Mesendoderm (in vitro differentiated cells): ENCODE measurements around the gene FGF23.
"Not testable (repeated sequence)": the region's sequence is repeated elsewhere in the genome, so short reads cannot be mapped to it uniquely, and the experiment has no call there.

Experiments
- DNase-seq: peaks from one replicate; pipeline ENCODE4 v3.0.0; 2013
- H2AK5ac ChIP-seq: 2 replicates; pipeline ENCODE4 v1.6.1; 2013; ENCODE audit warnings: low read length, inconsistent platforms
- H2BK120ac ChIP-seq: 2 replicates; pipeline ENCODE4 v1.6.1; 2013; ENCODE audit warnings: low read depth, mild to moderate bottlenecking, low read length, moderate library complexity, mixed read lengths
- H2BK15ac ChIP-seq: replicated peaks from 2 replicates; pipeline ENCODE4 v1.6.1; 2013; ENCODE audit warnings: low read depth, mild to moderate bottlenecking, moderate library complexity
- H2BK5ac ChIP-seq: 2 replicates; pipeline ENCODE4 v1.6.1; 2013; ENCODE audit warnings: low read length, inconsistent platforms
- H3K18ac ChIP-seq: 2 replicates; pipeline ENCODE4 v1.6.1; 2013; ENCODE audit warnings: mild to moderate bottlenecking, low read length, mixed read lengths
- H3K23ac ChIP-seq: one replicate; pipeline ENCODE4 v1.6.1; 2013; ENCODE audit warnings: low read length
- H3K27ac ChIP-seq: 2 replicates; pipeline ENCODE4 v1.5.1; 2013; ENCODE audit warnings: low read depth, mild to moderate bottlenecking, inconsistent platforms, low read length, moderate library complexity
- H3K27me3 ChIP-seq: 2 replicates; pipeline ENCODE4 v1.6.1; 2013; ENCODE audit warnings: low read length, control low read depth, mild to moderate bottlenecking, inconsistent platforms; ENCODE audit not compliant: insufficient read depth, poor library complexity
- H3K36me3 ChIP-seq: 2 replicates; pipeline ENCODE4 v1.6.1; 2013; ENCODE audit warnings: low read length, inconsistent platforms; ENCODE audit not compliant: control insufficient read depth, insufficient read depth
- H3K4ac ChIP-seq: one replicate; pipeline ENCODE4 v1.6.1; 2013; ENCODE audit warnings: low read depth, mild to moderate bottlenecking, low read length, moderate library complexity
- H3K4me1 ChIP-seq: 2 replicates; pipeline ENCODE4 v1.6.1; 2013; ENCODE audit warnings: low read depth, low read length, inconsistent platforms; ENCODE audit not compliant: control insufficient read depth
- H3K4me2 ChIP-seq: 2 replicates; pipeline ENCODE4 v1.6.1; 2013; ENCODE audit warnings: low read length
- H3K4me3 ChIP-seq: 2 replicates; pipeline ENCODE4 v1.5.1; 2013; ENCODE audit warnings: mild to moderate bottlenecking, low read length
- H3K56ac ChIP-seq: one replicate; pipeline ENCODE4 v1.6.1; 2013; ENCODE audit warnings: low read length
- H3K79me1 ChIP-seq: 2 replicates; pipeline ENCODE4 v1.6.1; 2013; ENCODE audit warnings: low read length, inconsistent platforms
- H3K79me2 ChIP-seq: 2 replicates; pipeline ENCODE4 v1.6.1; 2013; ENCODE audit warnings: mild to moderate bottlenecking, low read length; ENCODE audit not compliant: control insufficient read depth, insufficient read depth
- H3K9ac ChIP-seq: 2 replicates; pipeline ENCODE4 v1.6.1; 2013; ENCODE audit warnings: low read length, inconsistent platforms
- H4K5ac ChIP-seq: one replicate; pipeline ENCODE4 v1.6.1; 2013; ENCODE audit warnings: low read length
- H4K8ac ChIP-seq: one replicate; pipeline ENCODE4 v1.6.1; 2013; ENCODE audit warnings: low read depth, mild to moderate bottlenecking, control low read depth, low read length, moderate library complexity
- WGBS: extraction: QIAGEN DNeasy Blood & Tissue Kit; methylation state at CpG from one replicate; pipeline ENCODE4 v1.1.7; 2013; ENCODE audit warnings: low lambda C conversion rate, missing lambda C conversion rate; ENCODE audit not compliant: insufficient coverage; ENCODE audit errors: extremely low coverage; 5-methylcytosine and 5-hydroxymethylcytosine counted together

Gene FGF23

DNA sequence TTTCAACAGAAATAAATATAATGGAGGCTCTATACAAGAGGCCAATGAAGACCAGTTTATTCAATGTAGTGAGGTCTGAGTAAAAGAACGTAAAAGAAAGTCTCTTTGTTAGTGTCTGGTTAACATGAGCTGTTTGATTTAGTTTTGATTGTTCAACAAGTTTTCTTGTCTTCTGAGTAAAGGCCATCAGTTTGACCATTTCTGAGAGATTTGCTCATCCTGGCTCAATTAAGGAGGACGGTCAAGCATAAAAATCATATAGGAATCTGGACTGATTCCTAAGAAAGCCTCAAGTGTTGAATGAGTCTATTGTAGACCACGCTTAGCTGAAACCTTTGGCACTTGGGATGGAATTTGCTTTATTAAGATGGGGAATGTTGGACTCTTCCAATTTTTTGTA is 32.5 kb upstream of the FGF23 start:
- Histone ChIP-seq H3K56ac (no peak overlapping the region), H3K18ac (no peak overlapping the region), H3K4me3 (no peak overlapping the region), H3K4me1 (no peaks in the 10 kb centered on the region), H3K4ac (no peak overlapping the region), H3K27me3 (no peaks in the 10 kb centered on the region), H3K4me2 (no peak overlapping the region), H2BK120ac (no peak overlapping the region), H3K79me1 (no peaks in the 10 kb centered on the region), H2BK15ac (no peak overlapping the region), H4K8ac (no peak overlapping the region), H3K79me2 (no peaks in the 10 kb centered on the region), H2BK5ac (no peak overlapping the region), H4K5ac (no peak overlapping the region), H3K23ac (no peak overlapping the region), H3K9ac (no peak overlapping the region), H3K36me3 (no peaks in the 10 kb centered on the region), H2AK5ac (no peak overlapping the region), H3K27ac (no peak overlapping the region)
- WGBS, result no CpG with 5 or more reads among the region's 3 CpGs
- DNase-seq, result no peak

- H3K9ac ChIP-seq, result no peak overlapping the region
- no peaks in the 10 kb centered on the region for H3K79me1 ChIP-seq
- no peak overlapping the region for H3K4ac ChIP-seq
- H2BK120ac ChIP-seq, result no peak overlapping the region
- no peak overlapping the region for H3K18ac ChIP-seq
- H2BK5ac ChIP-seq, result no peak overlapping the region
- no peaks in the 10 kb centered on the region for H3K4me1 ChIP-seq
- H2AK5ac ChIP-seq, result no peak overlapping the region
- H3K27ac ChIP-seq, result no peak overlapping the region
- no peak overlapping the region for H3K4me2 ChIP-seq
- H3K27me3 ChIP-seq, result no peaks in the 10 kb centered on the region
- no peak overlapping the region for H3K4me3 ChIP-seq
- no peak overlapping the region for H4K5ac ChIP-seq
- H3K36me3 ChIP-seq, result no peaks in the 10 kb centered on the region
- no peak overlapping the region for H3K56ac ChIP-seq
- DNase-seq, result no peak
- WGBS, result no CpG with 5 or more reads among the region's 3 CpGs
- H2BK15ac ChIP-seq, result no peak overlapping the region
- no peak overlapping the region for H4K8ac ChIP-seq
- no peak overlapping the region for H3K23ac ChIP-seq
- no peaks in the 10 kb centered on the region for H3K79me2 ChIP-seq
Measured at GRCh38 chr12:4407136-4407535, 27.6 kb upstream of the FGF23 start.

DNA sequence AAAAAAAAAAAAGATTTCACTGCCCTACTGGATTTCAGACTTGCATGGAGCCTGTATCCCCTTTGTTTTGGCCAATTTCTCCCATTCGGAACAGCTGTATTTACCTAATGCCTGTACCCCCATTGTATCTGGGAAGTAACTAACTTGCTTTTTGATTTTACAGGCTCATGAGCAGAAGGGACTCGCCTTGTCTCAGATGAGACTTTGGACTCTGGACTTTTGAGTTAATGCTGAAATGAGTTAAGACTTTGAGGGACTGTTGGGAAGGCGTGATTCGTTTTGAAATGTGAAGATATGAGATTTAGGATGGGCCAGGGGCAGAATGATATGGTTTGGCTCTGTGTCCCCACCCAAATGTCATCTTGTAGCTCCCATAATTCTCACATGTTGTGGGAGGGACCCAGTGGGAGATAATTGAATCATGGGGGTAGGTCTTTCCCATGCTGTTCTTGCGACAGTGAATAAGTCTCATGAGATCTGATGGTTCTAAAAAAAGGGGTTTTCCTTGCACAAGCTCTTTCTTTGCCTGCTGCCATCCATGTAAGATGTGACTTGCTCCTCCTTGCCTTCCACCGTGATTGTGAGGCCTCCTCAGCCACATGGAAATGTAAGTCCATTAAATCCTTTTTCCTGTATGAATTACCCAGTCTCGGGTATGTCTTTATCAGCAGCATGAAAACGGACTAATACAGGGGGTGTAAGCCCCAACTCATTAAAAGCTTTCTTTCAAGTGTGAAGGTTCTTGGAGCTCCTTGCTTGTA is 25.5 kb upstream of the FGF23 start:
- not testable (repeated sequence) for H2BK15ac ChIP-seq, H3K27ac ChIP-seq, H3K23ac ChIP-seq, DNase-seq, H3K9ac ChIP-seq, H3K79me2 ChIP-seq, H3K4ac ChIP-seq, H2BK5ac ChIP-seq, H3K36me3 ChIP-seq, H3K18ac ChIP-seq, H3K4me2 ChIP-seq, H4K8ac ChIP-seq, H3K79me1 ChIP-seq, H3K4me1 ChIP-seq, H2BK120ac ChIP-seq, H3K56ac ChIP-seq, H3K4me3 ChIP-seq, H4K5ac ChIP-seq, H2AK5ac ChIP-seq, H3K27me3 ChIP-seq
- whole genome bisulfite sequencing, result no CpG with 5 or more reads among the region's 8 CpGs

GRCh38 chr12:4402996-4403395 is 23.5 kb upstream of the FGF23 start:
- Histone ChIP-seq H3K27me3 (no peaks in the 10 kb centered on the region), H4K8ac (no peak overlapping the region), H3K79me2 (no peaks in the 10 kb centered on the region), H3K4me3 (no peak overlapping the region), H2BK15ac (no peak overlapping the region), H2AK5ac (no peak overlapping the region), H2BK120ac (no peak overlapping the region), H3K4ac (no peak overlapping the region), H3K4me1 (no peaks in the 10 kb centered on the region), H4K5ac (no peak overlapping the region), H3K4me2 (no peak overlapping the region), H3K23ac (no peak overlapping the region), H3K18ac (no peak overlapping the region), H3K27ac (no peak overlapping the region), H2BK5ac (no peak overlapping the region), H3K36me3 (no peaks in the 10 kb centered on the region), H3K56ac (no peak overlapping the region), H3K9ac (no peak overlapping the region), H3K79me1 (no peaks in the 10 kb centered on the region)
- no CpG with 5 or more reads among the region's 4 CpGs for WGBS
- DNase-seq, result no peak

- no peaks in the 10 kb centered on the region for H3K79me1 ChIP-seq
- no peak overlapping the region for H2BK120ac ChIP-seq
- H3K18ac ChIP-seq, result no peak overlapping the region
- H3K27ac ChIP-seq, result no peak overlapping the region
- no peak overlapping the region for H3K4me3 ChIP-seq
- WGBS, result no CpG with 5 or more reads among the region's 3 CpGs
- H2AK5ac ChIP-seq, result no peak overlapping the region
- no peak overlapping the region for H4K5ac ChIP-seq
- H4K8ac ChIP-seq, result no peak overlapping the region
- DNase-seq, result no peak
- no peaks in the 10 kb centered on the region for H3K27me3 ChIP-seq
- H3K23ac ChIP-seq, result no peak overlapping the region
- H2BK15ac ChIP-seq, result no peak overlapping the region
- no peak overlapping the region for H3K9ac ChIP-seq
- H2BK5ac ChIP-seq, result no peak overlapping the region
- no peaks in the 10 kb centered on the region for H3K36me3 ChIP-seq
- H3K4ac ChIP-seq, result no peak overlapping the region
- no peaks in the 10 kb centered on the region for H3K79me2 ChIP-seq
- H3K4me1 ChIP-seq, result no peaks in the 10 kb centered on the region
- no peak overlapping the region for H3K56ac ChIP-seq
- no peak overlapping the region for H3K4me2 ChIP-seq
Measured at GRCh38 chr12:4401117-4401516, 21.6 kb upstream of the FGF23 start.

DNA sequence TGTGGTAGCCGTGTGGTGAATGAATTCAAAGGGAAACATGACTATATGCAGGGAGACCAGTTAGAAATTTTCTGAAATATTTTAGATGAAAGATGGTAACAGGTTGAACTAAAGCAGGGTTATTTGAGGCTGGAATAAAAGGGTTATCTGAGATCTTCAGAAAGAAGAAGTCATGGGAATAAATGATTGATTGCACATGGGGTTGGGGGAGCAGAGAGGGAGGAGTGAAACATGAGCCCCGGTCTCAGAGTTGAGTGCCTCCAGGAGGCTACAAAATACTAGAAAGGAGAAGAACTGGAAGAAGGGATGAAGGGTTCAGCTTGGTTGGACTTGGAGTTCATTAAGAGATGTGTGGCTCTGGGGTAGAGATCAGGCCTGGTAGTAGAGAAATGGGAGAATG is 16.3 kb upstream of the FGF23 start:
- no peak overlapping the region for H3K4me3 ChIP-seq
- H3K9ac ChIP-seq, result no peak overlapping the region
- no CpG with 5 or more reads among the region's 2 CpGs for WGBS
- H2BK15ac ChIP-seq, result no peak overlapping the region
- no peaks in the 10 kb centered on the region for H3K79me1 ChIP-seq
- no peak overlapping the region for H3K18ac ChIP-seq
- H2AK5ac ChIP-seq, result no peak overlapping the region
- no peak overlapping the region for H3K4ac ChIP-seq
- H2BK120ac ChIP-seq, result no peak overlapping the region
- DNase-seq, result no peak
- H3K4me2 ChIP-seq, result no peak overlapping the region
- no peaks in the 10 kb centered on the region for H3K36me3 ChIP-seq
- H3K56ac ChIP-seq, result no peak overlapping the region
- no peaks in the 10 kb centered on the region for H3K79me2 ChIP-seq
- H2BK5ac ChIP-seq, result no peak overlapping the region
- no peak overlapping the region for H4K5ac ChIP-seq
- no peak overlapping the region for H4K8ac ChIP-seq
- H3K27me3 ChIP-seq, result no peaks in the 10 kb centered on the region
- H3K23ac ChIP-seq, result no peak overlapping the region
- H3K27ac ChIP-seq, result no peak overlapping the region
- H3K4me1 ChIP-seq, result no peaks in the 10 kb centered on the region
